C4-2B (cell line): Measurements from ENCODE around the gene LRRC26.
"Not testable (repeated sequence)": the region's sequence is repeated elsewhere in the genome, so short reads cannot be mapped to it uniquely, and the experiment has no call there.

Experiments
- H3K27ac ChIP-seq: fragments of 450-650 bp; 2 replicates; pipeline ENCODE4 v1.5.1; 2017
- CTCF ChIP-seq: fragments of 450-650 bp; conservative IDR thresholded peaks from 2 replicates; pipeline ENCODE4 v1.5.1; 2017; ENCODE audit warnings: mild to moderate bottlenecking
- ZFX ChIP-seq: fragments of 450-650 bp; IDR thresholded peaks from 2 replicates; pipeline ENCODE4 v1.6.1; 2017

The LRRC26 gene

GRCh38 chr9:137123468-137123837, 46.4 kb downstream of the LRRC26 start:
- no peak overlapping the region for H3K27ac ChIP-seq
- TF ChIP-seq ZFX, result no peak
- no peak for TF ChIP-seq CTCF

- not testable (repeated sequence) for H3K27ac ChIP-seq
Observed at GRCh38 chr9:137122796-137123467, 46.9 kb downstream of the LRRC26 start.

GRCh38 chr9:137121927-137122795, 47.7 kb downstream of the LRRC26 start:
- not testable (repeated sequence) for H3K27ac ChIP-seq
